Stimulated activated CD4-positive, alpha-beta T cell treated with anti-CD3 and anti-CD28 coated beads, Interleukin-1b, Interleukin-23, amount 100 ng/mL, for 1 hour (primary cell): ENCODE results near the gene ADGRD2.

Experiments used
- DNase-seq, 2 donors: peaks; one replicate each; pipeline ENCODE4 v3.0.0-alpha.2; 2020; ENCODE audit warnings: low read depth in 2 of 2

The ADGRD2 gene

DNA sequence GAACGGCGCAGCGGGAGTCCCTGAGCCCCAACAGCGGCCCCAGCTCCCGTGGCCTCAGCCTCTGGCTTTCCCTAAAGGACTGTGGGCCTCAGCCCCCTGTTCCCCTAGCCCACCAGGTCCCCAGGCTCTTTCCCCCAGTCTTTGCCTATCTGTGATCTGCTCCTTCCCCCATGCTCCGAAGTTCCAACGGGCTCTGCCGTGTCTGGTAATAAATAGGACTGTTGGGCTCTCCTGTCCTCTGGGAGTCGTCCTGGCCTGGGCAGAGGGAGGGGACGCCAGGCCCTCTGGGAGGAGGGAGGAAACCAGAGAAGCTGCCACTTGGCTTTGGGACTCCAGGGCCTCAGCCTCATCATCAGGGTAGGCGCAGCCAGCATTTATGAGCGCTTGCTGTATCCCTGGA lies 28.1 kb downstream of the ADGRD2 start:
- DNase-seq = no peak

- no peak for DNase-seq
These were observed 29.1 kb downstream of the ADGRD2 start for GRCh38 chr9:124479371-124479770.

DNA sequence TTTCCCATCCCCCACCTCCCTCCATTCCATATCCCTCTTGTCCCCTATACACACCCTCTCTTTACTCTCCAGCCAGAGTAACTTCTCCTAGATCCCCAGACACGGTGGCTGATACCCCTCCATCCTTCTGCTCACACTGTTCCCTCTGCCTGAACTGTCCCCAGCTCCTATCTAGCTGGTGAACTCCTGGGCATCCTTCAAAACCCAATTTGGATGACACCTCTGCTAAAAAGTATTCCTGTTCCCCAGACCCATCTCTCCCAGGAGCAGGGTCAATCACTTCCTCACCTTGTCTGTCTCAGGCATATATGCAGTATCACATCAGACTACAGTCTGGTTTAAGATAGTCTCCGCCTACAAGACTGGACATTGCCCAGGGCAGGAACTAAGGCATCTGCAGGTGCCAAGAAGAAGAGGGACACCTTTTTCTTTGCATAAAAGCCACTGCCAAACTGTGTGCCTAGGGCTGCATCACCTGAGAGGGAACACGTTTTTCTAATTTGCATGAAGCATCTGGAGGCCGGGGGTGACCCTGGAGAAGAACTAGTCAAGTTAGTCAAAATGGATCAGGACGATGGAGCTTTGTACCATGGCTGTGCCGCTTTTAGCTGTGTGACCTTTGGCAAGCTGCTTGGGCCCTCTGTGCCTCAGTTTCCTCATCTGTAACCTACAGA lies 29.8 kb downstream of the ADGRD2 start:
- DNase-seq = no peak

DNA sequence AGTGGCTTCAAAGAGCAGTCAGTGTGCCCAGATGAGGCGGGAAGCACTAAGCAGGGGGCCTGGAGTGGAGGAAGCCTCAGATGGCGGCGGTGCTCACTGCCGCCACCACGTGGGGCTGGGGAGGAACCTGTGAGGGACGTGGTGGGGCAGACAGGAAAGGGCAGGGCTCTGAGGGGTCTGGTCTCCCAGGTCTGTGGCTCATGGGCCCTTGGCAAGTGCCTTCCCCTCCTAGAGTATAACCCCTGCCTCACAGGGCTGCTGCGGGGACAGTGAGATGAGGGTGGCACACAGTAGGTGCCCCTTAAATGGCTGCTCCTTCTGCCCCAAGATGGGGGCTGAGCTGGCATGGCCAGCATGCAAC lies 30.4 kb downstream of the ADGRD2 start:
- no peak for DNase-seq

DNA sequence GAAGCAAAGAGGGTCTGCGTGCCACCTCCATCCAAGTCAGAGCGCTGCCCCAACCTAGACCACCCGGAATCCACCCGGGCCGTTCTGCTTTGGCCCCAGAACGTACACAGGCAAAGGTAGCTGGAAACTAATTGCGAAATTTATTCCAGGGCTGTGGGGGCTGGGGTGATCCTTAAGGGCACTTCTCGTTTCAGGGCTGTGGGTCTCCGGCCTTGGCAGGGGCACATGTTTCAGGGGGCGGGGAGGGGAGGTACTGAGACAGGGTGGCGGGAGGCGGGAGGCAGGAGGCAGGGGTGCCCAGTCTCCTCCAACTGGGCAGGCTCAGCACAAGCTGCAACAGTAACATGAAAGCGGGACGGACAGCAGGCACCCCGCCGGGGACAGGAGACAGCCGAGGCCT lies 30.9 kb downstream of the ADGRD2 start:
- no peak for DNase-seq

- no peak for DNase-seq
These were observed 32.3 kb downstream of the ADGRD2 start for GRCh38 chr9:124482431-124483031.

DNA sequence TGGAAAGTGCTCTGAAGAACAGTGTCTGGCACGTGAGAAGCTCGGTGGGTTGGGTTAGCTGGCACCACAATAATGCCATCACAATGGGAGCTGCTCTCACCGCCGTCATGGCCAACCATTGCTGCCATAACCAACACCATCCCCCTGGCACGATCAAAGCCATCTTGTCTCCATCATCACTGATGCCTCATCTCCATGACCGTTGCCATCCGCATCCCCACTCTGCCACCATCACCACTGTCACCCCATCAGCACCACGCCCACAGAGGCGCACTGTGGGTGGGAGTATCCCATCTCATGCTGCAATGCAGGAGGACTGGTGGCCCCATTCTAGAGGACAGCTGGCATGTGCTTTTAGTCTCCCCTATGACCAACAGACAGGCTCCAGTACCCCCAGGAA lies 33.2 kb downstream of the ADGRD2 start:
- DNase-seq = no peak

DNA sequence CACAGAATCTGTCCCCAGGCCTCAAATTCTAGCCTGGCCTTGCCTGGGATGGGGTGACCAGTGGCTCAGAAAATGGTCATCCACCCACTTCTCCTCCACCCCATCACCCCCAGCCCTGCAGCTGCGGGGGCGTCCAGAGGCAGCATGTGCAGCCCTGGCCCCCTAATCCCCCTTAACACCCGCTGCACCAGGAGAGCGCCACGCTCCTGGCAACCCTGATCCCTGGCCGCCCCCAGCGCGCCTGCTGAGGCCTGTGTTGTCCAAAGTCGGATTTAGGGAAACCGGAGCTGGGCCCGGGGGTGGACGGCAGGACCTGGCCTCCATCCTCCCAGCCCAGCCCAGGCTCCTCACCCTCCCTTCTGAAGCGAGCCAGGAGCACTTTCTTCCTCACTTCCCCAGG lies 35.0 kb downstream of the ADGRD2 start:
- DNase-seq = no peak

DNA sequence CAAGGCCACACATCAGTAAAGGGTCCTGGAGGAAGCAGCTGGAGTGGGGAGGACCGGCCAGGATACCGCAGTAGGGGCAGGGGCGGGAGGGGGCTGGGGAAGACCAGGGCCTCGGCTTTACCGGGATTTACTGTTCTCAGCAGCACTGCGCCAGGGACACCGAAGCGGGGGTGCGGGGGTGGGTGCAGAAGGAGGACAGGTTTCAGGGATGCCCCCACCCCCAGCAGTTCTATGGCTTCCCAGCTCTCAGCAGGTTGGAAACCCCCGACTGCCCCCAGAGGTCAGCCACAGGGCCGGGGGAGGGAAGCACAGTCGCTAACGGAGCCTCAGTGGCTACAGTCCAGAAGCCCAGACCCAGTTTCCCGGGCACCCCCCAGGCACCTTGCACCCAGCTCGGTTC lies 35.7 kb downstream of the ADGRD2 start:
- DNase-seq = no peak

DNA sequence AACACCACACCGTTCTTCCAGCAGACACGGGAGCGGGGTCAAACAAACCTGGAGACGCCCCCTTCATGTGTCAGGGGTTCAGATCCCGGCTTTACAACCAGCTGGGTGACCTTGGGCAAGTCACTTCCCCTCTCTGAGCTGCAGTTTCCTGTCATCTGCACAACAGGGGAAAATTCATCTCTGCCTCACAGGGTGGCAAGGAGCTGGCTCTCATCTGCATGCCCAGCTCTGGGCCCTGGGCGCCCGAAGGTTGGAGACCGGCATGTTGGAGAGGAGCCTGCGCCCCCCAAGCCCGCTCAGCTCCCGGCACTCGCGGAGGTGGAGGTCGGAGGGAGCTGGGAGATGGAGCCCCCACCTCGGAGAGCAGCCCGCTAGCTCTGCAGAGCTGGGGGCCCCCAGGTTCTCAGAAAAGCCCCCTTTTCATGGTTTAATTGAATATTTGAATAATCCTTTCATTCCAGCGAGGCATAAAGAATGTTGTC lies 36.6 kb downstream of the ADGRD2 start:
- no peak for DNase-seq

DNA sequence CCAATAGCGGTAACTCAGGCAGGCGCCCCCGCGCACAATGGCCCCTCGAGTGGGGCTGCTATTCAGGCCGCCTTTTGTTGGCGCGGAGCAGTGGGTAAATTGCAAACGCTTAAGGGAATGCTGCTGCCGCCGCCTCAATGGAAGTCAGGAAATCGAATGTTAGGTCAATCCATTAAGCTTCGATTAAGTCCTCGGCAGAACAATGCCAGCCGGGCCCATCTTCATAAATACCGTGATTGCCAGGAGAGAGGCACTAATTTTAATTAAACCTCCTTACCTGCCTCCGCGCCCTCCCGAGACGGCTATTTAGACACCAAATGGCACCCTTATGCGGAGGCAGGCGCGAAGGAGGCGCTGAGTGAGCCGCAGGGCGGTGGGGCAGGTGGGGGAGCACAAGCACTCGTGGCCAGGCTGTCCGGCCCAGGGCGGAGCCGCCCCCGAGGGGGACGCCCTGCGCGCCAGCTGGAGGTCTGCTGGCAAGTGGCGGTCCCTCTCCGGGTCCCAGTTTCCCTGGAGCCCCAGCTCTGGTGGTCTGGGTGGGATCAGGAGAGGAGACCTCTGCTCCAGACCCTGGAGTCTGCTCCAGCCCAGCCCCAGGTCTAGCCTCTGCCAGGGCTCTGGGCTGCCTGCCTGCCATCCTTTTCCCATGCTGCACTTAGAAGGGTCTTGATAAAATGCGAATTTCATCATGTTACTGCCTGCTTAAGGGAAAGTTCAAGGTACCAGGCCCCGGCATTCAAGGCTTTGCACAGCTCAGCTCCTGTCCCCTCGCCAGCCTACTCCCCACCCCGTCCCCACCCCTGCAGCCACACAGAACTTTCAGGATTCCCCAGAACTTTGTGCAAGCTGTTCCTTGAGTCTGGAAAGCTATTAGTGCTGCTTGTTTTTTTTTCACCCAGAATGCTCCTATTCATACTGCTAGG lies 37.3 kb downstream of the ADGRD2 start:
- no peak for DNase-seq

DNA sequence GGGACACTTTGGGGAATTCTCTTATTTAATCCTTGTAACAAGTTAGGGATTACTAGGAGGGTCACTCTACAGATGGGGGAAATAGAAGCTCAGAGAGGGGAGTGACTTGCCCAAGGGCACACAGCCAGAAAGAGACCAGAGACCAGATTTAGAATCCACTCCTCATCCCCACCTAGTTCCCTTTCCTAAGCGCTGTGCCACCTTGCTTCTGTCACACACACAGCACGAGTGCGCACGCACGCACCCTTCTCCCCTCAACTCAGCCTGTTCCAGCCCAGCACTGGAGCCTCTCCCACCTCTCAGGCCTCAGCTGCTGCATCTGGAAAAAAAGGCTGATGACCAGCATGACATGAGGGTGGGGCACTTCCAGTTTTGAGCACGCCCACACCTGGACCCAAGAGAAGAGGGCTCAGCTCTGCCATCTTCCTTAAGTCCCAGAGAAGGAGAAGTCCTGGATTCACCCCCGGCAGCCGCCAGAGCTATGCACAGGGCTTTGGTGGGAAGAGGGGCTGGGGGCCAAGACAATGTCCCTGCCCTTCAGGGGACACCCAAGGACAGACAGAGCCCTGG lies 38.5 kb downstream of the ADGRD2 start:
- no peak for DNase-seq

- no peak for DNase-seq
These were observed 39.0 kb downstream of the ADGRD2 start for GRCh38 chr9:124489222-124489621.

GRCh38 chr9:124490004-124490403 lies 39.8 kb downstream of the ADGRD2 start:
- no peak for DNase-seq

GRCh38 chr9:124491049-124491975 lies 41.1 kb downstream of the ADGRD2 start:
- DNase-seq = no peak

- no peak for DNase-seq
These were observed 42.6 kb downstream of the ADGRD2 start for GRCh38 chr9:124492818-124493217.

- no peak for DNase-seq
These were observed 43.0 kb downstream of the ADGRD2 start for GRCh38 chr9:124493218-124493617.

DNA sequence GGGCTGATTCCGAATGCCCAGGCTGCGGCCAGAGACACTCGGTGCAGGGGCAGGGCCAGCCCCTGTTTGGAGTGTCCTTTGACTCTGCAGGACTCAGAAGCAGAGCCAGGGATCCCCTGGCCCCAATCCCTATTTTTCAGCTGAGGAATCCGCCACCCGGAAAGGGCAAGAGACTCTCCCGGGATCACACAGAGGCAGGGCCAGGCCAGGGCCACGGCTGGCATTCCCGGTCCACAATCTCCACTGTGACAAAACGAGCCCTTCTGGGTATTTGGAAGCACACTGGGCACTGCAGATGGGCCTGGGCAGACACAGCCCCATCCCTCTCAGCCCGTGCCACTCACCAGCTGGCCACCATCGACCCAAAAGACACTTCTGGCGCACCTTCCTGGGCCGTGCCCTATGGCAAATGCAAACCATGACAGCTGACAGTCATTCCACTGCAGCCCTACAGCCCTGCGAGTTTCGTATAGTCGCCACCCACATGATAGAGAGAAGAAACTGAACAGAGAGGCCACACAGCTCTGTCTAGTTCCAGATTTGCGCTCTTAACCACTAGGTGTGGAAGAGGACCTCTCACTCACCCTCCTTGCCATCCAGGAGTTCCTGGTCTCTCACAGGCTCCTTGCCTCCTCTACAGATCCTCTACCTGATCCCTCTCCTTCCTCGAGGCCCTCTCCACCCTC lies 43.7 kb downstream of the ADGRD2 start:
- no peak for DNase-seq

DNA sequence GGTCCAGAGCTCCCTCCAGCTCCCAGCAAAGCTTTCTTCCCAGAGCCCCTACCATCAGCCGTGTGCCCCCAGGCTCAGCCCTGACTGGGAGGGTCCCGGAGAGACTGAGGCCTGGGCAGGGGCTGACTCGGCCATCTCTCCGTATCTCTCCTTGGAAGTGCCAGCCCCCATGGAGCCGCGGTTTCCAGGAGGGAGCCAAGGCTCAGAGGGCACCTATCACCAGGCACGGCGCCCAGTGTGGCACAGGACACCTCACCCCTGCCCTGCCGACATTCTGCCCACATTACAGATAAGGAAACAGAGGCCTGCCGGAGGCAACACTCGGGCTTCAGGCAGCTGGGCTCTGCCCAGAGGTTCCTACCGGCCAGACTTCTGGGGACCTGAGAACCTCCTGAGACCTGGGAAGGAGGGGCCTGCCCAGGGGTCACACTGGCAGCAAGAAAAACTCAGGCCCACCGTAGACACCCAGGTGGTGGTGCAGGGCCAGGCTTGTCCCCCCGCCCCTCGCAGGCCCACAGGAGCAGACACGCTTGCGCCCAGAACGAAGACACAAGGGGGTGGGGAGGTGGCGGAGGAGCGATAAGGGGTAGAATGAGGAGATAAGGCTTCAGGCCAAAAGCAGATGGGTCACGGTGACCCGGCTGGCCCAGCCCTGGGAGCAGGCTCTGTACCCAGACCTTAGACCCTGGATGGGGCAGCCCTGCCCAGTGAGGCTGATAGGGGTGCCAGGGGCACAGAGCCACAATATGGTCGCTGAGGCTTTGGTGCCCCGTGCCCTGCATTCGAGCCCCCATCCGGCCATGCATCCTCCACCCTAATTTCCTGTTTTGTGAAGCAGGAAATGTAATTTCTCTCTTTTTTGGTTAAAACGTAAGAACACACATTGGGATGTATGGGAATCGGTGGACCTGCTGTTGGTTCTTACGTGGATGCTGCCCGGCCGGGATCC lies 45.1 kb downstream of the ADGRD2 start:
- DNase-seq = no peak

- no peak for DNase-seq
These were observed 45.8 kb downstream of the ADGRD2 start for GRCh38 chr9:124496075-124496449.
